ENCODE results near the gene FRK.

DNA sequence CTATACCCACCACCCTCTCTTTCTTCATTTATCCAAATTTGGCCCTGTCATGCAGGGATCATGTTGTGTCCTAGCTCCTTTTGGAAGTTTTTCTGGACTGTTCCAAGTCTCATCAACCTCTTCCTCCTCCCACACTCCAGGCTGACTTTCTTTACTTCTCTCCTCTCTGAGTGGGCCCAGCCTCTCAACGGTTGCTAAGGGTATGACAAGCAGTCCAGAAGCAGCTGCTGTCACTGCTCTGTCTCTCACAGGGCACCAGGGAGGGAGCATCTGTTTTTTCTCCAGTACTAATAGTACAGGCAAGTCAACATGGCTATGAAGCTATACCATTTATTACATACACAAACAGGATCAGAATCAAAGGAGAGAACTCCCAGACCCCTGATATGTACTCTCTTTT, 48.1 kb upstream of the FRK start:
- TF ChIP-seq, protein P1, sequence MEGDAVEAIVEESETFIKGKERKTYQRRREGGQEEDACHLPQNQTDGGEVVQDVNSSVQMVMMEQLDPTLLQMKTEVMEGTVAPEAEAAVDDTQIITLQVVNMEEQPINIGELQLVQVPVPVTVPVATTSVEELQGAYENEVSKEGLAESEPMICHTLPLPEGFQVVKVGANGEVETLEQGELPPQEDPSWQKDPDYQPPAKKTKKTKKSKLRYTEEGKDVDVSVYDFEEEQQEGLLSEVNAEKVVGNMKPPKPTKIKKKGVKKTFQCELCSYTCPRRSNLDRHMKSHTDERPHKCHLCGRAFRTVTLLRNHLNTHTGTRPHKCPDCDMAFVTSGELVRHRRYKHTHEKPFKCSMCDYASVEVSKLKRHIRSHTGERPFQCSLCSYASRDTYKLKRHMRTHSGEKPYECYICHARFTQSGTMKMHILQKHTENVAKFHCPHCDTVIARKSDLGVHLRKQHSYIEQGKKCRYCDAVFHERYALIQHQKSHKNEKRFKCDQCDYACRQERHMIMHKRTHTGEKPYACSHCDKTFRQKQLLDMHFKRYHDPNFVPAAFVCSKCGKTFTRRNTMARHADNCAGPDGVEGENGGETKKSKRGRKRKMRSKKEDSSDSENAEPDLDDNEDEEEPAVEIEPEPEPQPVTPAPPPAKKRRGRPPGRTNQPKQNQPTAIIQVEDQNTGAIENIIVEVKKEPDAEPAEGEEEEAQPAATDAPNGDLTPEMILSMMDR (IDR thresholded peaks at IDR 0.05) = no peak
- TF ChIP-seq HDAC2 (IDR thresholded peaks at IDR 0.05) (no peak), POLR2A (IDR thresholded peaks at IDR 0.05; ENCODE audit: low read length) (no peak), NPAS2 (CRISPR knock-in tag; IDR thresholded peaks at IDR 0.05; ENCODE audit: borderline replicate concordance) (no peak), ZNF302 (CRISPR knock-in tag; IDR thresholded peaks at IDR 0.05) (no peak)
- TF ChIP-seq, protein P2, sequence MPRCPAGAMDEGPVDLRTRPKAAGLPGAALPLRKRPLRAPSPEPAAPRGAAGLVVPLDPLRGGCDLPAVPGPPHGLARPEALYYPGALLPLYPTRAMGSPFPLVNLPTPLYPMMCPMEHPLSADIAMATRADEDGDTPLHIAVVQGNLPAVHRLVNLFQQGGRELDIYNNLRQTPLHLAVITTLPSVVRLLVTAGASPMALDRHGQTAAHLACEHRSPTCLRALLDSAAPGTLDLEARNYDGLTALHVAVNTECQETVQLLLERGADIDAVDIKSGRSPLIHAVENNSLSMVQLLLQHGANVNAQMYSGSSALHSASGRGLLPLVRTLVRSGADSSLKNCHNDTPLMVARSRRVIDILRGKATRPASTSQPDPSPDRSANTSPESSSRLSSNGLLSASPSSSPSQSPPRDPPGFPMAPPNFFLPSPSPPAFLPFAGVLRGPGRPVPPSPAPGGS (IDR thresholded peaks at IDR 0.05) = no peak
- TF ChIP-seq, protein P3, sequence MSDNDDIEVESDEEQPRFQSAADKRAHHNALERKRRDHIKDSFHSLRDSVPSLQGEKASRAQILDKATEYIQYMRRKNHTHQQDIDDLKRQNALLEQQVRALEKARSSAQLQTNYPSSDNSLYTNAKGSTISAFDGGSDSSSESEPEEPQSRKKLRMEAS (IDR thresholded peaks at IDR 0.05) = no peak
